Gastroesophageal sphincter (tissue), 4 donors: ENCODE measurements around the gene DNAJB7. TPM values are rescaled to one million over a fixed set of nuclear protein-coding genes. Genes with fewer than 3 reads are reported as not detected.

Experiments
- ATAC-seq: fragments of 150-250 bp; one replicate; pipeline ENCODE4 v1.9.1; 2016; ENCODE audit warnings: mild to moderate bottlenecking, moderate library complexity
- H3K27ac ChIP-seq, 4 donors: fragments of 200-600 bp; sonication (generic) in 3 of 4; 1 replicate in 3 of 4; 2 replicates in 1 of 4; pipeline ENCODE4 v1.5.1; 2016 to 2019
- H3K27me3 ChIP-seq: fragments of 200-600 bp; sonication (generic); one replicate; pipeline ENCODE4 v1.5.1; 2019
- H3K36me3 ChIP-seq, 2 donors: fragments of 200-600 bp; sonication (generic); one replicate each; pipeline ENCODE4 v1.5.1; 2019; ENCODE audit warnings: control low read depth in 1 of 2
- H3K4me1 ChIP-seq, 3 donors: fragments of 200-600 bp; sonication (generic); 1 replicate in 2 of 3; 2 replicates in 1 of 3; pipeline ENCODE4 v1.5.1; 2016 to 2019; ENCODE audit warnings: control low read depth in 2 of 3
- H3K4me3 ChIP-seq, 2 donors: fragments of 200-600 bp; sonication (generic); one replicate each; pipeline ENCODE4 v1.5.1; 2019; ENCODE audit warnings: mild to moderate bottlenecking in 1 of 2, moderate library complexity in 1 of 2
- H3K9me3 ChIP-seq, 3 donors: fragments of 200-600 bp; sonication (generic); one replicate each; pipeline ENCODE4 v1.5.1; 2017 to 2019; ENCODE audit warnings: control low read depth in 2 of 3
- EP300 ChIP-seq: sonication (generic); formaldehyde crosslinking; IDR thresholded peaks from one replicate; pipeline ENCODE4 v1.6.1; 2017; ENCODE audit warnings: antibody characterized with exemption, mild to moderate bottlenecking
- POLR2A ChIP-seq, 2 donors: fragments of 450-650 bp; IDR thresholded peaks; one replicate each; pipeline ENCODE4 v1.6.1; 2017; ENCODE audit warnings: antibody characterized with exemption in 2 of 2, mild to moderate bottlenecking in 2 of 2, moderate library complexity in 1 of 2
- POLR2AphosphoS5 ChIP-seq: sonication (generic); formaldehyde crosslinking; IDR thresholded peaks from one replicate; pipeline ENCODE4 v1.6.1; 2017; ENCODE audit warnings: antibody characterized with exemption
- WGBS, 2 donors: methylation state at CpG; one replicate each; pipeline ENCODE4 v1.1.5; 2018; ENCODE audit warnings: low coverage in 1 of 2; 5-methylcytosine and 5-hydroxymethylcytosine counted together
- total RNA-seq, 4 donors: library from RNA; depleted of rRNA; stranded (reverse); fragments of >200 nt; gene quantifications; one replicate each; pipeline ENCODE4 v1.1.0, GENCODE V29; 2016
- TF ChIP-seq, protein P1 (sequence below), 4 experiments: fragments of 200-600 bp in 2 of 4; fragments of 450-650 bp in 2 of 4; sonication (generic) in 1 of 4; IDR thresholded peaks; one replicate each; pipeline ENCODE4 v1.5.1; 2017 to 2019; ENCODE audit warnings: antibody characterized with exemption in 4 of 4, mild to moderate bottlenecking in 2 of 4, moderate library complexity in 2 of 4

The DNAJB7 gene
- total RNA-seq: not detected

DNA sequence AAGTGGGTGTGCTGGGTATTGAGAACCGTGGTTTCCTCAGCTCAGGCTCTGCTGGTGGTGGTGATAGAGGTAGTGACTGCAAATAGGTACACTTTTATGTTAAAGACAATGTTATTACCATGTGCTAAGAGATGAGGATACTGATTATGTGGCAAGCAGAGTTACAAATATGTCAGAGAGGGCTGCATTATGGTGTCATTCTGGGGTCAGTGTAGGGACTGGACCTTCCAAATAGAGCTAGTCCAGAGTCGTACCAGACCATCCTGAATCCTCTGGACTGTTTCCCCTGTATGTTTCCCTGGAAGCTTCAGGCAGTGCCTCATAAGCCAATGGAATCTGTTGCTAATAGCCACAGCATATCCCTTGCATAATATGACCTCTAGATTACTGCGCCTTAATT lies at the start of gene DNAJB7:
Gene DNAJB7 (minus strand): TSS at position 101 of the 400 bp plus-strand sequence. CDS start 119 bp downstream, outside the sequence.
- Histone ChIP-seq H3K27ac (no peak within 1 kb of the TSS), H3K4me3 (no peak within 1 kb of the TSS), H3K27me3 (no peaks in the 10 kb centered on the region), H3K36me3 (peaks cover 0 to 19% of the 10 kb centered on the region in 2 donors), H3K9me3 (no peaks in the 10 kb centered on the region), H3K4me1 (peaks cover 2 to 20% (median 8%) of the 10 kb centered on the region in 3 donors)
- 74 to 100% methylated on average over 3 of the region's 3 CpGs for WGBS, 2 donors
- TF ChIP-seq EP300: no peak
- no peak for TF ChIP-seq POLR2A (IDR thresholded peaks at IDR 0.05)
- no peak for ATAC-seq

DNA sequence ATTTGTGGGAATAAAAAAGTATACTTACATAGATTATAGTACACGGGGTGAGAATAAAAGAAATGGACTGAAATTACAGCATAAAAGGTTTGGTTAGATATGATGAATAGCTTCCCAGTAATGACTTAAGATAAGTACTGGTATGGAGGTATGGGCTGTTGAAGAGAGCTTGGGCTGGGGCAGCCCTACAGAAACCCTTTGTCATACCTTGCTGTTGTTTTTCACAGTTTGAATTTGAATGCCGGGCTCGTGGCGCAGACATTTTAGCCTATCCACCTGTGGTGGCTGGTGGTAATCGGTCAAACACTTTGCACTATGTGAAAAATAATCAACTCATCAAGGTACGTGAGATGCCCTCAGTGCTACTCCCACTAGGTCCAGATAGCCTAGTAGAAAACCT lies 47.0 kb upstream of the DNAJB7 start:
- no peak overlapping the region for H3K4me3 ChIP-seq
- 91 to 93% methylated on average over 2 to 6 of the region's 6 CpGs for WGBS, 2 donors
- no peak for ATAC-seq
- H3K4me1 ChIP-seq: no peaks in the 10 kb centered on the region
- no peak overlapping the region for H3K27ac ChIP-seq
- no peaks in the 10 kb centered on the region for H3K9me3 ChIP-seq
- TF ChIP-seq, protein P1, sequence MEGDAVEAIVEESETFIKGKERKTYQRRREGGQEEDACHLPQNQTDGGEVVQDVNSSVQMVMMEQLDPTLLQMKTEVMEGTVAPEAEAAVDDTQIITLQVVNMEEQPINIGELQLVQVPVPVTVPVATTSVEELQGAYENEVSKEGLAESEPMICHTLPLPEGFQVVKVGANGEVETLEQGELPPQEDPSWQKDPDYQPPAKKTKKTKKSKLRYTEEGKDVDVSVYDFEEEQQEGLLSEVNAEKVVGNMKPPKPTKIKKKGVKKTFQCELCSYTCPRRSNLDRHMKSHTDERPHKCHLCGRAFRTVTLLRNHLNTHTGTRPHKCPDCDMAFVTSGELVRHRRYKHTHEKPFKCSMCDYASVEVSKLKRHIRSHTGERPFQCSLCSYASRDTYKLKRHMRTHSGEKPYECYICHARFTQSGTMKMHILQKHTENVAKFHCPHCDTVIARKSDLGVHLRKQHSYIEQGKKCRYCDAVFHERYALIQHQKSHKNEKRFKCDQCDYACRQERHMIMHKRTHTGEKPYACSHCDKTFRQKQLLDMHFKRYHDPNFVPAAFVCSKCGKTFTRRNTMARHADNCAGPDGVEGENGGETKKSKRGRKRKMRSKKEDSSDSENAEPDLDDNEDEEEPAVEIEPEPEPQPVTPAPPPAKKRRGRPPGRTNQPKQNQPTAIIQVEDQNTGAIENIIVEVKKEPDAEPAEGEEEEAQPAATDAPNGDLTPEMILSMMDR (IDR thresholded peaks at IDR 0.05): no peak
- TF ChIP-seq EP300 (no peak), POLR2A (IDR thresholded peaks at IDR 0.05) (no peak), POLR2AphosphoS5 (no peak)
- peaks cover 0 to 85% of the 10 kb centered on the region in 2 donors for H3K36me3 ChIP-seq
- H3K27me3 ChIP-seq: no peaks in the 10 kb centered on the region

DNA sequence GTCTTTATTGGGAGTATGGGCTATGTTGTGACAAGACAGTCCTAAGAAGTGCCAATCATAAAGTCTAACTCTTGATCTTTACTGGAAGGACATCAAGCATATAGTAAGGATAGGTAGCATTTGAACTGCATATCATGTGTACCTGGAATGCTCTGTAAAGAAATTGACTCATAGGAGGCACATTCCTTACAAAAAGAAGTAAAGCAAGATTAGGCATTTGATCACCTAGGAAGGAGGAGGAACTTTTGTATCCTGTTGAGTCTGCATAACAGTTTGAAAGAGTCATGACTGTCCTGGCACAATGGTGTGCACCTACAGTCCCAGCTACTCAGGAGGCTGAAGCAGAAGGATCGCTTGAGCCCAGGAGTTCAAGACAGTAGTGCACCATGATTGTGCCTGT lies 42.2 kb upstream of the DNAJB7 start:
- H3K27me3 ChIP-seq: no peaks in the 10 kb centered on the region
- H3K36me3 ChIP-seq: peaks cover 0 to 61% of the 10 kb centered on the region in 2 donors
- WGBS, 2 donors: 100% methylated on average over 1 of the region's 1 CpG
- no peak overlapping the region for H3K4me3 ChIP-seq
- H3K4me1 ChIP-seq: no peaks in the 10 kb centered on the region
- H3K27ac ChIP-seq: no peak overlapping the region
- no peak for ATAC-seq
- no peak for TF ChIP-seq POLR2A (IDR thresholded peaks at IDR 0.05)
- no peak for TF ChIP-seq POLR2AphosphoS5
- TF ChIP-seq, protein P1 (IDR thresholded peaks at IDR 0.05): no peak
- no peak for TF ChIP-seq EP300
- no peaks in the 10 kb centered on the region for H3K9me3 ChIP-seq

DNA sequence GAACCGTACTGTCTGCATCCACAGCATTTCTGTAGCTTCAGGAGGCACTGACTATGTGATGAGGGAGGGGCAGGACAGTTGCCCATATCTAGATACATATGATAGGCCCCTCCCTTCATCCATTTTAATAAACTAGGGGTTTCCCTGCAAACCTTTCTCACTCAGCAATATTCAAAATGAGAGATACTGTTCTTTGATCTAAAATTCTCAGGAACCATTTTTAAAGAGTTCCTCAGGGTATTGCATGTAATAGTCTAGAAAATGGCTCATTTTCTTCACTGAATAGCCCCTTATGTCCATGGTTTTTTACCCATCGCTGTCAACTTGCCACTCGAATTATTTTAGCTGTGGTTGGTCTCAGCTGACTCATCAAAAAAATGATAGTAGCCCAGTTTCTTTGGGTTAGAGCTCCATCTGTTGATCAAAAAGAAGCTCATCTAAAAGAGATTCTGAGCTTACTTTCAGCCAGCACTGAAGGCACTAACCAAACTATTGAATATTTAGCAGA lies 37.0 kb upstream of the DNAJB7 start:
- Histone ChIP-seq H3K4me3 (no peak overlapping the region), H3K27me3 (no peaks in the 10 kb centered on the region), H3K4me1 (no peaks in the 10 kb centered on the region), H3K9me3 (no peaks in the 10 kb centered on the region), H3K36me3 (peaks cover 0 to 24% of the 10 kb centered on the region in 2 donors), H3K27ac (no peak overlapping the region)
- WGBS, 2 donors: 10 to 29% methylated on average over 2 to 3 of the region's 3 CpGs
- TF ChIP-seq, protein P1 (IDR thresholded peaks at IDR 0.05): peak in 3 of 4 experiments; percentile 19 to 47 (median 27)
- no peak for TF ChIP-seq POLR2A (IDR thresholded peaks at IDR 0.05)
- no peak for TF ChIP-seq POLR2AphosphoS5
- no peak for TF ChIP-seq EP300
- ATAC-seq: no peak

DNA sequence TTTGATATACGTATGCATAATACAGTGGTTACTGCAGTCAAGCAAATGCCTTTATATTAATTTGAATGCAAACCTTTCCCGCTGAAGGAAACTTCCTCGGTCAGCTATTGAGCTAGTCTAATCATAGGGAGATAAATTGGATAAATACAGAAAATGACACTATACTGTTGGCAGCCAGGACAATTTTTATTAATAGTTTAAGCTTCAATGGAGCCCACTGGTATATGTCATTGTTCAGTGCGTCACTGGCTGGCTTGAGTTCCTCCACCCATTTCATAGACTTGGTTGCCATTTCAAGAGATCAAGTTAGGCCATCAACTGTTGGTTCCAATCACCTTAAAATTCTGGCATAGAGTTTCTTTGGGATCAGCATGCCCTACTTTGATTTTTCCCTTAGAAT lies 32.5 kb upstream of the DNAJB7 start:
- peaks cover 0 to 37% of the 10 kb centered on the region in 2 donors for H3K36me3 ChIP-seq
- TF ChIP-seq POLR2AphosphoS5 (no peak), EP300 (no peak), POLR2A (IDR thresholded peaks at IDR 0.05) (no peak)
- TF ChIP-seq, protein P1 (IDR thresholded peaks at IDR 0.05): no peak
- H3K4me3 ChIP-seq: no peak overlapping the region
- no peak overlapping the region for H3K27ac ChIP-seq
- H3K4me1 ChIP-seq: no peaks in the 10 kb centered on the region
- ATAC-seq: no peak
- no peaks in the 10 kb centered on the region for H3K9me3 ChIP-seq
- 94 to 97% methylated on average over 4 of the region's 4 CpGs for WGBS, 2 donors
- no peaks in the 10 kb centered on the region for H3K27me3 ChIP-seq
